SU-DHL-6 (cell line): ENCODE measurements around the gene CDK16.

Experiments used
- EZH2phosphoT487 ChIP-seq: fragments of 200-600 bp; sonication (generic), shearing (Covaris generic); conservative IDR thresholded peaks from 2 replicates; pipeline ENCODE4 v1.6.1; 2018; ENCODE audit warnings: mild to moderate bottlenecking, antibody characterized with exemption, low read length, moderate library complexity, mixed read lengths
- TF ChIP-seq, protein P1 (sequence below): fragments of 200-600 bp; sonication (generic); IDR thresholded peaks from one replicate; pipeline ENCODE4 v1.5.1; 2017; ENCODE audit warnings: antibody characterized with exemption, mild to moderate bottlenecking, low read length, moderate library complexity; ENCODE audit not compliant: insufficient read depth, poor library complexity, severe bottlenecking

DNA sequence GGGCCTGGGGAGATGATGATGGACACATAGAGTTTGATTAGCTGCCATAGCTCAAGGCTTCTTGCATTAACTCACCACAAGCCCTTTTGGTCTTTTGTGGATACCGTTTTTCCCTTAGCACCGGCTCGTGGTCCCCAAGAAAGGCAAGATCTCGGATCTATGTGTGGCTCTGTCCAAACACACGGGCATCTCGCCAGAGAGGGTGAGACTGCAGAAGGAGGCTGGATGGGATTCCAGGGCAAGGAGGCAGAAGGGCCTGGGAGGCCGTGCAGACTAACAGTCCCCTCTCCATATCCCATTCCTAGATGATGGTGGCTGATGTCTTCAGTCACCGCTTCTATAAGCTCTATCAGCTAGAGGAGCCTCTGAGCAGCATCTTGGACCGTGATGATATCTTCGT lies 23.8 kb downstream of the CDK16 start:
- TF ChIP-seq, protein P1, sequence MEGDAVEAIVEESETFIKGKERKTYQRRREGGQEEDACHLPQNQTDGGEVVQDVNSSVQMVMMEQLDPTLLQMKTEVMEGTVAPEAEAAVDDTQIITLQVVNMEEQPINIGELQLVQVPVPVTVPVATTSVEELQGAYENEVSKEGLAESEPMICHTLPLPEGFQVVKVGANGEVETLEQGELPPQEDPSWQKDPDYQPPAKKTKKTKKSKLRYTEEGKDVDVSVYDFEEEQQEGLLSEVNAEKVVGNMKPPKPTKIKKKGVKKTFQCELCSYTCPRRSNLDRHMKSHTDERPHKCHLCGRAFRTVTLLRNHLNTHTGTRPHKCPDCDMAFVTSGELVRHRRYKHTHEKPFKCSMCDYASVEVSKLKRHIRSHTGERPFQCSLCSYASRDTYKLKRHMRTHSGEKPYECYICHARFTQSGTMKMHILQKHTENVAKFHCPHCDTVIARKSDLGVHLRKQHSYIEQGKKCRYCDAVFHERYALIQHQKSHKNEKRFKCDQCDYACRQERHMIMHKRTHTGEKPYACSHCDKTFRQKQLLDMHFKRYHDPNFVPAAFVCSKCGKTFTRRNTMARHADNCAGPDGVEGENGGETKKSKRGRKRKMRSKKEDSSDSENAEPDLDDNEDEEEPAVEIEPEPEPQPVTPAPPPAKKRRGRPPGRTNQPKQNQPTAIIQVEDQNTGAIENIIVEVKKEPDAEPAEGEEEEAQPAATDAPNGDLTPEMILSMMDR: no peak
- no peak for TF ChIP-seq EZH2phosphoT487
